Epithelial cell of proximal tubule (primary cell): ENCODE measurements around the gene NELL1. TPM values are rescaled to one million over a fixed set of nuclear protein-coding genes. Genes with fewer than 3 reads are reported as not detected.

Source experiments
- DNase-seq: peaks from one replicate; pipeline ENCODE4 v3.0.0-alpha.2; 2011; ENCODE audit warnings: low read depth
- H3K4me3 ChIP-seq: 2 replicates; pipeline ENCODE4 v1.5.1; 2011; ENCODE audit warnings: low read depth, mild to moderate bottlenecking, low read length
- CTCF ChIP-seq: conservative IDR thresholded peaks from 2 replicates; pipeline ENCODE4 v1.5.1; 2012; ENCODE audit warnings: low read depth, mild to moderate bottlenecking, low read length
- total RNA-seq: library from RNA; depleted of rRNA; stranded (reverse); fragments of >200 nt; gene quantifications from 2 replicates; pipeline ENCODE4 v1.2.3, GENCODE V29; 2015

Gene NELL1
- total RNA-seq, 1 donor from 2014 or later: not detected

- H3K4me3 ChIP-seq: no peak overlapping the region
- DNase-seq: no peak
- no peak for TF ChIP-seq CTCF
These were observed 805.9 kb downstream of the NELL1 start for GRCh38 chr11:21475276-21475675.

DNA sequence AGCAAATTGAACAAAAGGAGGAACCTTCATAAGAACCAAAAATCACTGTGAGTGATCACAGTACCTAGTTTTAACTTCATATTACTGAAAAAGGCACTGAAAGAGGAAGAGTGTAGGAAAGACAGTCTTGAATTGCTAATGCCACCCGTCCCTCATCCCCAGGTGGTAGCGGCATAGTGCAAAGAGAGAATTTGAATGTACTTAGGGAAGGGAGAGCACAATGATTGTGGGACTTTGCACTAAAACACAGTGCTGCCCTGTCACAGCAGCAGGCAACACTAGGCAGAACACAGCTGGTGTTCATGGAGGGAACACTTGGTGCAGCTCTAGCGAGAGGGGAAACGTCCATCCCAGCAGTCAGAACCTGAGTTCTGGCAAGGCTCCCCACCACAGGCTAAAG is 807.2 kb downstream of the NELL1 start:
- no peak for TF ChIP-seq CTCF
- no peak overlapping the region for H3K4me3 ChIP-seq
- DNase-seq: no peak

DNA sequence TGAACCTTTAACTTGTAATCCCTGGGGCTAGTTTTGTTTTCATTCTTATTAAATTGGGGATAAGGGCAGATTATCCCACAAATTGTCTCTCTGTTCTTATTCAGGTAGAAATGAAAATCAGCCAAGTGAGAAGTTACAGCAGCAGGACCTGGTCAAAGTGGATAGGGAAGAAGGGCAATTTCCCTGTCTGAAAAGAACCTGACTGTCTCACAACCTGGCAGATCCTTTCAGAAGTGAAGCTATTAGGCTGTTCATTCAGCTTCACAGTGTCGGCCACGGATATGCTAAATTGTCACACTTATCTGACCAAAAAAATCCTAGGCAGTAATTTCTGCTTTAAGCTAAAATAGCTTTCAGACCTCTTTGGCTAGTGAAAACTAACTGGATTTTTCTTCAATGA is 810.9 kb downstream of the NELL1 start:
- no peak for TF ChIP-seq CTCF
- H3K4me3 ChIP-seq: peak overlapping the region; percentile 1
- DNase-seq: no peak

- TF ChIP-seq CTCF: no peak
- H3K4me3 ChIP-seq: no peak overlapping the region
- no peak for DNase-seq
These were observed 811.9 kb downstream of the NELL1 start for GRCh38 chr11:21481255-21481654.

DNA sequence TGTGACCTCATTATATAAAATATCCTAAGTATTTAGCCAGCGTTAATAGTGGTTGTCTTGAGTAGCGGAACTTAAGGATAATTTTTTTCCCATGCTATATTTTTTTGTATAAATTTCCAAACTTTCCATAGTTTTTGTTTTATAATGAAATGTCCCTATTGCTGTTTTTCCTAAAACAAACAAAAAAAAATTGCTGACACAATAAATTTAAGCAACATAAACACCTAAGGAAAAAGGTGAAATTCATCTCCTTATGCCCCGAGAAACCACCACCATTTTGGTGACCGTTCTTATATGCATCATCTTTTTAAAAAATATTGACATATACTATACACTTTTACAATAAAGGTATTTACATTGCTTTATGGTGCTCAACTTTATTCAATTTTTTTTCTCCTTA is 814.7 kb downstream of the NELL1 start:
- no peak for DNase-seq
- TF ChIP-seq CTCF: no peak
- H3K4me3 ChIP-seq: no peak overlapping the region

DNA sequence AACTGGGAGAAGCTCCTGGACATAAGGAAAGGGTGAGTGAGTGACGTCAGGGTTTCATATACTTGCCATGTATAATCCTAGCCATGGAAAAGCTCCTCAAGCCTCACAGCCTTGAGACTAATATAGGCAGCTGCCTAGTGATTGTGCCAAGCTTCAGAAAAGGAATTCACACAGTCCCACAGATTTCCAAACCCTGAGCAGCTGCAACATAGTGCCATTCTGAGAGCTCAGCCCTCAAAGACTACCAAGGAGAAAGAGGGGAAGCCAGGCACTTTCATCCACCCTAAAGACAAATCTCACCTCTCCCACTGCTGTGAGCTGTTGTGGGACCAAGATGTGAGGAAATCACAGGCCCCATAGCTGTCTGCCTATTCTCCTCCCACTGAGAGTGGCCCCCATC is 815.6 kb downstream of the NELL1 start:
- H3K4me3 ChIP-seq: no peak overlapping the region
- no peak for DNase-seq
- no peak for TF ChIP-seq CTCF

DNA sequence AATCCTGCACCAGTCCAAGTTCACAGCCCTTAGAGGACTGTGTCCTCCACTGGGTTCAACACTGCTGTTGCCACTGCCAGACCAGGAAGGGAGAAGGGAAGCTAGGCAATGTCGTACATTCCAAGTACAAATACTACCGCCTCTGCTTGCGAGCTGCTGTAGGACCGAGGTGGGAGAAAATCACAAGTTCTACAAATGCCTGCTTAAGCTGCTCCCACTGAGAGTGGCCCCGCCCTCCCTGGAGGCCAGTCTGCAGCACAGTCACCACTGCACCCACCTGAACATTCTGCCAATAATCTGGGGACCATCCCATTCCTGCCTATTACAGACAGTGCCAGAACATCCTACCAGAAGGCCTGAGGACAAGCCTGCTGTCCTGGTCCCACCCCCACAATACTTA is 816.0 kb downstream of the NELL1 start:
- no peak overlapping the region for H3K4me3 ChIP-seq
- no peak for DNase-seq
- TF ChIP-seq CTCF: no peak
